ENCODE data around the gene PLEKHN1.

GRCh38 chr1:975896-976683 lies 9.8 kb downstream of the PLEKHN1 start:
- TF ChIP-seq CTCF (IDR thresholded peaks at IDR 0.05) (peak in 5 of 7 experiments; percentile 49 to 74 (median 53)), POLR2AphosphoS5 (IDR thresholded peaks at IDR 0.05) (no peak)
